Mesendoderm (in vitro differentiated cells): ENCODE data around the gene RALGAPA2.

ENCODE experiments used
- DNase-seq: peaks from one replicate; pipeline ENCODE4 v3.0.0; 2013
- H2AK5ac ChIP-seq: 2 replicates; pipeline ENCODE4 v1.6.1; 2013; ENCODE audit warnings: low read length, inconsistent platforms
- H2BK120ac ChIP-seq: 2 replicates; pipeline ENCODE4 v1.6.1; 2013; ENCODE audit warnings: low read depth, mild to moderate bottlenecking, low read length, moderate library complexity, mixed read lengths
- H2BK15ac ChIP-seq: replicated peaks from 2 replicates; pipeline ENCODE4 v1.6.1; 2013; ENCODE audit warnings: low read depth, mild to moderate bottlenecking, moderate library complexity
- H2BK5ac ChIP-seq: 2 replicates; pipeline ENCODE4 v1.6.1; 2013; ENCODE audit warnings: low read length, inconsistent platforms
- H3K18ac ChIP-seq: 2 replicates; pipeline ENCODE4 v1.6.1; 2013; ENCODE audit warnings: mild to moderate bottlenecking, low read length, mixed read lengths
- H3K23ac ChIP-seq: one replicate; pipeline ENCODE4 v1.6.1; 2013; ENCODE audit warnings: low read length
- H3K27ac ChIP-seq: 2 replicates; pipeline ENCODE4 v1.5.1; 2013; ENCODE audit warnings: low read depth, mild to moderate bottlenecking, inconsistent platforms, low read length, moderate library complexity
- H3K27me3 ChIP-seq: 2 replicates; pipeline ENCODE4 v1.6.1; 2013; ENCODE audit warnings: low read length, control low read depth, mild to moderate bottlenecking, inconsistent platforms; ENCODE audit not compliant: insufficient read depth, poor library complexity
- H3K36me3 ChIP-seq: 2 replicates; pipeline ENCODE4 v1.6.1; 2013; ENCODE audit warnings: low read length, inconsistent platforms; ENCODE audit not compliant: control insufficient read depth, insufficient read depth
- H3K4ac ChIP-seq: one replicate; pipeline ENCODE4 v1.6.1; 2013; ENCODE audit warnings: low read depth, mild to moderate bottlenecking, low read length, moderate library complexity
- H3K4me1 ChIP-seq: 2 replicates; pipeline ENCODE4 v1.6.1; 2013; ENCODE audit warnings: low read depth, low read length, inconsistent platforms; ENCODE audit not compliant: control insufficient read depth
- H3K4me2 ChIP-seq: 2 replicates; pipeline ENCODE4 v1.6.1; 2013; ENCODE audit warnings: low read length
- H3K4me3 ChIP-seq: 2 replicates; pipeline ENCODE4 v1.5.1; 2013; ENCODE audit warnings: mild to moderate bottlenecking, low read length
- H3K56ac ChIP-seq: one replicate; pipeline ENCODE4 v1.6.1; 2013; ENCODE audit warnings: low read length
- H3K79me1 ChIP-seq: 2 replicates; pipeline ENCODE4 v1.6.1; 2013; ENCODE audit warnings: low read length, inconsistent platforms
- H3K79me2 ChIP-seq: 2 replicates; pipeline ENCODE4 v1.6.1; 2013; ENCODE audit warnings: mild to moderate bottlenecking, low read length; ENCODE audit not compliant: control insufficient read depth, insufficient read depth
- H3K9ac ChIP-seq: 2 replicates; pipeline ENCODE4 v1.6.1; 2013; ENCODE audit warnings: low read length, inconsistent platforms
- H4K5ac ChIP-seq: one replicate; pipeline ENCODE4 v1.6.1; 2013; ENCODE audit warnings: low read length
- H4K8ac ChIP-seq: one replicate; pipeline ENCODE4 v1.6.1; 2013; ENCODE audit warnings: low read depth, mild to moderate bottlenecking, control low read depth, low read length, moderate library complexity
- WGBS: extraction: QIAGEN DNeasy Blood & Tissue Kit; methylation state at CpG from one replicate; pipeline ENCODE4 v1.1.7; 2013; ENCODE audit warnings: low lambda C conversion rate, missing lambda C conversion rate; ENCODE audit not compliant: insufficient coverage; ENCODE audit errors: extremely low coverage; 5-methylcytosine and 5-hydroxymethylcytosine counted together

Gene RALGAPA2

GRCh38 chr20:20628314-20628713, 84.1 kb downstream of the RALGAPA2 start:
- no peaks in the 10 kb centered on the region for H3K79me2 ChIP-seq

GRCh38 chr20:20627471-20627870, 85.0 kb downstream of the RALGAPA2 start:
- H4K5ac ChIP-seq = no peak overlapping the region
- no peak overlapping the region for H3K4ac ChIP-seq
- no peak overlapping the region for H2BK15ac ChIP-seq
- no peak overlapping the region for H3K4me2 ChIP-seq
- no peaks in the 10 kb centered on the region for H3K79me2 ChIP-seq
- H3K23ac ChIP-seq = no peak overlapping the region
- no CpG with 5 or more reads among the region's 4 CpGs for WGBS
- no peaks in the 10 kb centered on the region for H3K4me1 ChIP-seq
- H3K18ac ChIP-seq = no peak overlapping the region
- H3K36me3 ChIP-seq = peaks cover 4% of the 10 kb centered on the region
- no peak overlapping the region for H3K56ac ChIP-seq
- H3K79me1 ChIP-seq = no peaks in the 10 kb centered on the region
- H3K4me3 ChIP-seq = no peak overlapping the region
- no peaks in the 10 kb centered on the region for H3K27me3 ChIP-seq
- no peak overlapping the region for H3K27ac ChIP-seq
- H2BK5ac ChIP-seq = no peak overlapping the region
- no peak overlapping the region for H2AK5ac ChIP-seq
- DNase-seq = no peak
- H4K8ac ChIP-seq = no peak overlapping the region
- no peak overlapping the region for H3K9ac ChIP-seq
- no peak overlapping the region for H2BK120ac ChIP-seq

More at GRCh38 chr20:20628314-20628713, 84.1 kb downstream of the RALGAPA2 start:
- Histone ChIP-seq H2BK120ac (no peak overlapping the region), H3K9ac (no peak overlapping the region), H2BK5ac (no peak overlapping the region), H3K36me3 (peaks cover 4% of the 10 kb centered on the region), H4K5ac (no peak overlapping the region), H4K8ac (no peak overlapping the region), H3K4me2 (no peak overlapping the region), H3K4me1 (no peaks in the 10 kb centered on the region), H3K4ac (no peak overlapping the region), H2BK15ac (no peak overlapping the region), H3K18ac (no peak overlapping the region), H3K4me3 (no peak overlapping the region), H3K56ac (no peak overlapping the region), H2AK5ac (no peak overlapping the region), H3K79me1 (no peaks in the 10 kb centered on the region), H3K23ac (no peak overlapping the region), H3K27ac (no peak overlapping the region), H3K27me3 (no peaks in the 10 kb centered on the region)
- DNase-seq = no peak
- WGBS = no CpG with 5 or more reads among the region's 2 CpGs

- H2BK120ac ChIP-seq = no peak overlapping the region
- H3K27me3 ChIP-seq = no peaks in the 10 kb centered on the region
- no peak overlapping the region for H3K56ac ChIP-seq
- H3K79me1 ChIP-seq = no peaks in the 10 kb centered on the region
- peaks cover 4% of the 10 kb centered on the region for H3K36me3 ChIP-seq
- H3K4me1 ChIP-seq = no peaks in the 10 kb centered on the region
- H3K9ac ChIP-seq = no peak overlapping the region
- H4K8ac ChIP-seq = no peak overlapping the region
- no peak overlapping the region for H3K4me2 ChIP-seq
- H2BK15ac ChIP-seq = no peak overlapping the region
- WGBS = no CpG with 5 or more reads among the region's 2 CpGs
- no peak overlapping the region for H3K27ac ChIP-seq
- H4K5ac ChIP-seq = no peak overlapping the region
- no peak overlapping the region for H2AK5ac ChIP-seq
- H3K23ac ChIP-seq = no peak overlapping the region
- H3K79me2 ChIP-seq = no peaks in the 10 kb centered on the region
- no peak overlapping the region for H3K4ac ChIP-seq
- DNase-seq = no peak
- H2BK5ac ChIP-seq = no peak overlapping the region
- no peak overlapping the region for H3K18ac ChIP-seq
- no peak overlapping the region for H3K4me3 ChIP-seq
Measured at GRCh38 chr20:20624914-20625313, 87.5 kb downstream of the RALGAPA2 start.

- Histone ChIP-seq H3K23ac (no peak overlapping the region), H3K79me1 (no peaks in the 10 kb centered on the region), H2BK120ac (no peak overlapping the region), H3K4me1 (no peaks in the 10 kb centered on the region), H3K4ac (no peak overlapping the region), H3K18ac (no peak overlapping the region), H3K9ac (no peak overlapping the region), H4K8ac (no peak overlapping the region), H3K36me3 (peaks cover 2% of the 10 kb centered on the region), H4K5ac (no peak overlapping the region), H2BK15ac (no peak overlapping the region), H3K79me2 (no peaks in the 10 kb centered on the region), H3K4me3 (no peak overlapping the region), H3K4me2 (no peak overlapping the region), H2AK5ac (no peak overlapping the region), H3K27me3 (no peaks in the 10 kb centered on the region), H2BK5ac (no peak overlapping the region), H3K27ac (no peak overlapping the region), H3K56ac (no peak overlapping the region)
- no CpG with 5 or more reads among the region's 1 CpG for WGBS
- no peak for DNase-seq
Measured at GRCh38 chr20:20621195-20621594, 91.2 kb downstream of the RALGAPA2 start.

- no peak overlapping the region for H3K4me3 ChIP-seq
- no peak overlapping the region for H3K18ac ChIP-seq
- WGBS = no CpG with 5 or more reads among the region's 3 CpGs
- no peak overlapping the region for H3K4me2 ChIP-seq
- no peak overlapping the region for H3K56ac ChIP-seq
- H3K36me3 ChIP-seq = peaks cover 2% of the 10 kb centered on the region
- no peak overlapping the region for H3K27ac ChIP-seq
- no peak overlapping the region for H2BK120ac ChIP-seq
- H4K8ac ChIP-seq = no peak overlapping the region
- H3K79me1 ChIP-seq = no peaks in the 10 kb centered on the region
- DNase-seq = no peak
- no peak overlapping the region for H2BK15ac ChIP-seq
- H3K4me1 ChIP-seq = no peaks in the 10 kb centered on the region
- no peak overlapping the region for H3K23ac ChIP-seq
- no peaks in the 10 kb centered on the region for H3K79me2 ChIP-seq
- H4K5ac ChIP-seq = no peak overlapping the region
- H3K27me3 ChIP-seq = no peaks in the 10 kb centered on the region
- H3K4ac ChIP-seq = no peak overlapping the region
- no peak overlapping the region for H2BK5ac ChIP-seq
- no peak overlapping the region for H2AK5ac ChIP-seq
- no peak overlapping the region for H3K9ac ChIP-seq
Measured at GRCh38 chr20:20614391-20614790, 98.1 kb downstream of the RALGAPA2 start.

- H3K18ac ChIP-seq = no peak overlapping the region
- no peak overlapping the region for H3K4me3 ChIP-seq
- no peak overlapping the region for H3K23ac ChIP-seq
- H3K27ac ChIP-seq = no peak overlapping the region
- no peak overlapping the region for H2BK15ac ChIP-seq
- H3K36me3 ChIP-seq = no peaks in the 10 kb centered on the region
- no peaks in the 10 kb centered on the region for H3K79me1 ChIP-seq
- no peaks in the 10 kb centered on the region for H3K27me3 ChIP-seq
- no peak overlapping the region for H3K4ac ChIP-seq
- H4K5ac ChIP-seq = no peak overlapping the region
- H3K9ac ChIP-seq = no peak overlapping the region
- no peak overlapping the region for H2BK120ac ChIP-seq
- no peak overlapping the region for H2AK5ac ChIP-seq
- no peak overlapping the region for H4K8ac ChIP-seq
- H3K79me2 ChIP-seq = no peaks in the 10 kb centered on the region
- H2BK5ac ChIP-seq = no peak overlapping the region
- no peak overlapping the region for H3K56ac ChIP-seq
- no peak overlapping the region for H3K4me2 ChIP-seq
- WGBS = no CpG with 5 or more reads among the region's 2 CpGs
- H3K4me1 ChIP-seq = no peaks in the 10 kb centered on the region
- no peak for DNase-seq
Measured at GRCh38 chr20:20612251-20612650, 100.2 kb downstream of the RALGAPA2 start.
